ENCODE results near the gene CMTM5. TPM values are rescaled to one million over a fixed set of nuclear protein-coding genes. Genes with fewer than 3 reads are reported as not detected.

Gene CMTM5
- total RNA-seq, 4 donors from 2014 or later, result not detected

DNA sequence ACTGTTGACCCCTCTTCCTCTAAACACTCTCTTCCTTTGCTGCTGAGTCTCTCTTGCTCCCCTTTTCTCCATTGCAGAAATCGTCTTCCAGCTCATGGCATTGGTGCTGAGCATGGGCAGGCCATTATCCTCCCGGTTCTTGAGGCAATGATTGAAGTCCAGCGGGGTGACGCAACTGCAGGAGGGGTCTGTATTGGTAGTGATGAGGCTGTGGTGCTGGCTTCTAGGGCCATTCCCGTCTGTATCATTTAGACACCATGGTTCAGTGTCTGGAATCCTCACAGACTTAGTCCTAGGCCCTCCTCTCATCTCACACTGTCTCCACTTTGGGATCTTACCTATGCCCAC, 23.4 kb upstream of the CMTM5 start:
- DNase-seq, result no peak
- Histone ChIP-seq H3K36me3 (peaks cover 0 to 25% (median 7%) of the 10 kb centered on the region in 3 donors), H3K9me3 (no peaks in the 10 kb centered on the region), H3K4me1 (peaks cover 9 to 21% (median 15%) of the 10 kb centered on the region in 3 donors), H3K4me3 (no peak overlapping the region), H3K27ac (peak overlapping the region in 1 of 4 donors; percentile 9), H3K27me3 (peaks cover 0 to 36% (median 0%) of the 10 kb centered on the region in 4 donors)
- WGBS, 2 donors, result 65 to 66% methylated on average over 5 of the region's 5 CpGs
- no peak for TF ChIP-seq CTCF (IDR thresholded peaks at IDR 0.05)
- intact Hi-C loops (cut with DNase I), result no loop called here

GRCh38 chr14:23354990-23355389, 21.9 kb upstream of the CMTM5 start:
- Histone ChIP-seq H3K36me3 (peaks cover 5 to 41% (median 16%) of the 10 kb centered on the region in 3 donors), H3K27me3 (peaks cover 0 to 46% (median 0%) of the 10 kb centered on the region in 4 donors), H3K4me3 (no peak overlapping the region), H3K4me1 (peaks cover 9 to 23% (median 15%) of the 10 kb centered on the region in 3 donors), H3K9me3 (no peaks in the 10 kb centered on the region), H3K27ac (no peak overlapping the region)
- WGBS, 2 donors, result 72 to 79% methylated on average over 6 of the region's 6 CpGs
- TF ChIP-seq CTCF (IDR thresholded peaks at IDR 0.05) (no peak), POLR2A (IDR thresholded peaks at IDR 0.05) (no peak)
- DNase-seq, result no peak
- intact Hi-C loops (cut with DNase I), result no loop called here

- H3K27ac ChIP-seq, result no peak overlapping the region
- H3K4me1 ChIP-seq, result peaks cover 9 to 33% (median 15%) of the 10 kb centered on the region in 3 donors
- H3K36me3 ChIP-seq, result peaks cover 5 to 49% (median 16%) of the 10 kb centered on the region in 3 donors
- intact Hi-C loops (cut with DNase I), result no loop called here
- H3K4me3 ChIP-seq, result no peak overlapping the region
- H3K27me3 ChIP-seq, result peaks cover 0 to 42% (median 0%) of the 10 kb centered on the region in 4 donors
- DNase-seq, result no peak
- WGBS, 2 donors, result 87 to 91% methylated on average over 6 of the region's 6 CpGs
- H3K9me3 ChIP-seq, result no peaks in the 10 kb centered on the region
- TF ChIP-seq POLR2A (IDR thresholded peaks at IDR 0.05) (no peak), CTCF (IDR thresholded peaks at IDR 0.05) (no peak)
Observed at GRCh38 chr14:23355871-23356435, 20.9 kb upstream of the CMTM5 start.

- no peak overlapping the region for H3K27ac ChIP-seq
- peaks cover 12 to 37% (median 17%) of the 10 kb centered on the region in 3 donors for H3K4me1 ChIP-seq
- peaks cover 0 to 34% (median 0%) of the 10 kb centered on the region in 4 donors for H3K27me3 ChIP-seq
- no peak for TF ChIP-seq CTCF (IDR thresholded peaks at IDR 0.05)
- no peak for TF ChIP-seq POLR2A (IDR thresholded peaks at IDR 0.05)
- DNase-seq, result no peak
- intact Hi-C loops (cut with DNase I), result no loop called here
- no peak overlapping the region for H3K4me3 ChIP-seq
- H3K9me3 ChIP-seq, result no peaks in the 10 kb centered on the region
- 82 to 93% methylated on average over 3 to 4 of the region's 4 CpGs for WGBS, 2 donors
- H3K36me3 ChIP-seq, result peaks cover 5 to 49% (median 16%) of the 10 kb centered on the region in 3 donors
Observed at GRCh38 chr14:23356662-23357061, 20.2 kb upstream of the CMTM5 start.

- Histone ChIP-seq H3K27ac (no peak overlapping the region), H3K4me1 (peaks cover 6 to 37% (median 16%) of the 10 kb centered on the region in 3 donors), H3K36me3 (peaks cover 5 to 49% (median 16%) of the 10 kb centered on the region in 3 donors), H3K27me3 (peaks cover 0 to 28% (median 0%) of the 10 kb centered on the region in 4 donors), H3K9me3 (no peaks in the 10 kb centered on the region), H3K4me3 (no peak overlapping the region)
- DNase-seq, result no peak
- WGBS, 2 donors, result 40 to 81% methylated on average over 1 to 7 of the region's 8 CpGs
- intact Hi-C loops (cut with DNase I), result no loop called here
- TF ChIP-seq POLR2A (IDR thresholded peaks at IDR 0.05) (no peak), CTCF (IDR thresholded peaks at IDR 0.05) (no peak)
Observed at GRCh38 chr14:23357261-23357660, 19.6 kb upstream of the CMTM5 start.

Measured in esophagus squamous epithelium (tissue), 5 donors.